GM23248 (cell line): ENCODE data around the gene RFTN1. TPM values are rescaled to one million over a fixed set of nuclear protein-coding genes. Genes with fewer than 3 reads are reported as not detected.
A peak's percentile ranks its signal among the peaks of the same experiment; 100 is the strongest.

Experiments
- DNase-seq: peaks from one replicate; pipeline ENCODE4 v3.0.0-alpha.2; 2015
- H2AFZ ChIP-seq: fragments of 200-600 bp; sonication (generic); 2 replicates; pipeline ENCODE4 v1.6.1; 2016; ENCODE audit warnings: antibody characterized with exemption
- H3F3A ChIP-seq: fragments of 200-600 bp; sonication (generic); 2 replicates; pipeline ENCODE4 v1.6.1; 2016; ENCODE audit warnings: mild to moderate bottlenecking, antibody characterized with exemption, mixed run types; ENCODE audit not compliant: insufficient read depth
- H3K27ac ChIP-seq: fragments of 200-600 bp; sonication (generic); 2 replicates; pipeline ENCODE4 v1.5.1; 2016; ENCODE audit warnings: mild to moderate bottlenecking
- H3K27me3 ChIP-seq: fragments of 200-600 bp; sonication (generic); replicated peaks from 2 replicates; pipeline ENCODE4 v1.6.1; 2016; ENCODE audit warnings: mild to moderate bottlenecking; ENCODE audit not compliant: insufficient read depth
- H3K36me3 ChIP-seq: fragments of 200-600 bp; sonication (generic); 2 replicates; pipeline ENCODE4 v1.6.1; 2016; ENCODE audit warnings: low read depth, mild to moderate bottlenecking
- H3K4me1 ChIP-seq: fragments of 200-600 bp; sonication (generic); 2 replicates; pipeline ENCODE4 v1.6.1; 2016; ENCODE audit warnings: mild to moderate bottlenecking; ENCODE audit not compliant: insufficient read depth
- H3K4me2 ChIP-seq: fragments of 200-600 bp; sonication (generic); one replicate; pipeline ENCODE4 v1.6.1; 2016; ENCODE audit warnings: mild to moderate bottlenecking; ENCODE audit not compliant: unreplicated experiment
- H3K4me3 ChIP-seq: fragments of 200-600 bp; sonication (generic); 2 replicates; pipeline ENCODE4 v1.5.1; 2016; ENCODE audit warnings: mild to moderate bottlenecking
- H3K79me2 ChIP-seq: fragments of 200-600 bp; sonication (generic); 2 replicates; pipeline ENCODE4 v1.6.1; 2016; ENCODE audit warnings: mild to moderate bottlenecking; ENCODE audit not compliant: insufficient read depth
- H3K9ac ChIP-seq: fragments of 200-600 bp; sonication (generic); 2 replicates; pipeline ENCODE4 v1.6.1; 2016; ENCODE audit warnings: mild to moderate bottlenecking
- H3K9me2 ChIP-seq: fragments of 200-600 bp; sonication (generic); 2 replicates; pipeline ENCODE4 v1.6.1; 2016; ENCODE audit warnings: mixed run types, mild to moderate bottlenecking, moderate library complexity; ENCODE audit not compliant: insufficient read depth
- H3K9me3 ChIP-seq: fragments of 200-600 bp; sonication (generic); one replicate; pipeline ENCODE4 v1.6.1; 2017; ENCODE audit warnings: low read depth
- H4K20me1 ChIP-seq: fragments of 200-600 bp; sonication (generic); 2 replicates; pipeline ENCODE4 v1.6.0; 2016; ENCODE audit not compliant: insufficient read depth
- EZH2 ChIP-seq: fragments of 200-600 bp; sonication (generic); IDR thresholded peaks from 2 replicates; pipeline ENCODE4 v1.6.1; 2018; ENCODE audit warnings: antibody characterized with exemption, mild to moderate bottlenecking; ENCODE audit not compliant: insufficient read depth, poor library complexity, severe bottlenecking
- EZH2phosphoT487 ChIP-seq: fragments of 200-600 bp; sonication (generic); IDR thresholded peaks from 2 replicates; pipeline ENCODE4 v1.6.1; 2018; ENCODE audit warnings: antibody characterized with exemption, moderate library complexity, mild to moderate bottlenecking, low read depth; ENCODE audit not compliant: insufficient read depth
- WGBS, 2 experiments: methylation state at CpG; one replicate each; pipeline ENCODE4 v1.1.6; 2015 to 2017; ENCODE audit warnings: low lambda C conversion rate in 2 of 2, low coverage in 1 of 2; ENCODE audit errors: missing lambda C conversion rate in 2 of 2; 5-methylcytosine and 5-hydroxymethylcytosine counted together
- in situ Hi-C: fragments of 300-500 bp; cut with MboI; formaldehyde crosslinking; loops from 2 replicates; pipeline ENCODE4 v1.15.0; 2020
- polyA plus RNA-seq: library from polyadenylated mRNA; unstranded; fragments of >200 nt; fragmentation: Nextera tagmentation; extraction: Ambion mirVana; gene quantifications from 2 replicates; pipeline ENCODE4 v1.2.1, GENCODE V29; 2016
- total RNA-seq: library from RNA; depleted of rRNA; stranded (reverse); fragments of >200 nt; shearing (Covaris generic); gene quantifications from 2 replicates; pipeline ENCODE4 v1.2.3, GENCODE V29; 2014; rRNA removed

Gene RFTN1
- total RNA-seq, result 62.3 and 77.7 TPM in 2 replicates
- 42.9 and 43.1 TPM in 2 replicates for polyA plus RNA-seq

GRCh38 chr3:16513141-16514020, at the start of gene RFTN1:
Gene RFTN1, minus strand, starts transcription at chr3:16513699. Its CDS starts 19,830 bp downstream, at chr3:16493869.
- Histone ChIP-seq H3F3A (peaks cover 27% of the 10 kb centered on the region), H3K36me3 (no peaks in the 10 kb centered on the region), H3K27me3 (no peaks in the 10 kb centered on the region), H2AFZ (peak within 1 kb of the TSS; percentile 92), H3K4me3 (peak within 1 kb of the TSS; percentile 88), H3K9me2 (no peaks in the 10 kb centered on the region), H3K9me3 (no peaks in the 10 kb centered on the region), H3K4me1 (peaks cover 26% of the 10 kb centered on the region), H3K79me2 (peaks cover 38% of the 10 kb centered on the region), H3K9ac (peak within 1 kb of the TSS; percentile 76), H3K27ac (peak within 1 kb of the TSS; percentile 74), H4K20me1 (no peaks in the 10 kb centered on the region; the same call in 1 of the 2 replicates), H3K4me2 (peak within 1 kb of the TSS; percentile 91)
- no peak for TF ChIP-seq EZH2phosphoT487
- TF ChIP-seq EZH2, result no peak
- peak; percentile 87 for DNase-seq
- WGBS, 2 experiments, result 1% methylated on average over 47 to 81 of the region's 92 CpGs
- in situ Hi-C loops, result loop anchor here (10.0 kb wide), 1 partner anchor 209 kb away; no protein-coding TSS in a partner anchor

- Histone ChIP-seq H3K9me3 (peaks cover 10% of the 10 kb centered on the region), H3K36me3 (no peaks in the 10 kb centered on the region), H3K79me2 (no peaks in the 10 kb centered on the region), H3K4me2 (no peak overlapping the region), H3K27ac (no peak overlapping the region), H3K9me2 (no peaks in the 10 kb centered on the region), H3F3A (no peaks in the 10 kb centered on the region), H4K20me1 (no peaks in the 10 kb centered on the region; the same call in 1 of the 2 replicates), H2AFZ (no peak overlapping the region), H3K27me3 (no peaks in the 10 kb centered on the region), H3K4me1 (no peaks in the 10 kb centered on the region), H3K9ac (no peak overlapping the region), H3K4me3 (no peak overlapping the region)
- 74 to 83% methylated on average over 5 of the region's 5 CpGs for WGBS, 2 experiments
- no peak for TF ChIP-seq EZH2phosphoT487
- no peak for TF ChIP-seq EZH2
- no peak for DNase-seq
- in situ Hi-C loops, result loop anchor here (10.0 kb wide), 1 partner anchor 265 kb away; no protein-coding TSS in a partner anchor
Measured at GRCh38 chr3:16559653-16560365, 46.3 kb upstream of the RFTN1 start.

GRCh38 chr3:16554126-16554525, 40.6 kb upstream of the RFTN1 start:
- Histone ChIP-seq H2AFZ (no peak overlapping the region), H3K36me3 (no peaks in the 10 kb centered on the region), H3K9me2 (no peaks in the 10 kb centered on the region), H3K4me2 (no peak overlapping the region), H4K20me1 (no peaks in the 10 kb centered on the region), H3K9ac (no peak overlapping the region), H3K9me3 (no peaks in the 10 kb centered on the region), H3K4me1 (peaks cover 14% of the 10 kb centered on the region), H3F3A (0 out of 2 replicates have a peak, but pooled peaks cover under 1% of the 10 kb centered on the region), H3K79me2 (no peaks in the 10 kb centered on the region), H3K27me3 (no peaks in the 10 kb centered on the region), H3K4me3 (no peak overlapping the region), H3K27ac (no peak overlapping the region)
- no peak for TF ChIP-seq EZH2
- no peak for TF ChIP-seq EZH2phosphoT487
- 71 to 77% methylated on average over 4 of the region's 4 CpGs for WGBS, 2 experiments
- in situ Hi-C loops, result loop anchor here (10.0 kb wide), 1 partner anchor 259 kb away; no protein-coding TSS in a partner anchor
- DNase-seq, result no peak

- H3K27me3 ChIP-seq, result no peaks in the 10 kb centered on the region
- DNase-seq, result no peak
- H3K9me2 ChIP-seq, result no peaks in the 10 kb centered on the region
- peaks cover 10% of the 10 kb centered on the region for H3F3A ChIP-seq
- 67 to 72% methylated on average over 3 of the region's 3 CpGs for WGBS, 2 experiments
- H3K4me2 ChIP-seq, result no peak overlapping the region
- no peak overlapping the region for H3K9ac ChIP-seq
- TF ChIP-seq EZH2phosphoT487 (no peak), EZH2 (no peak)
- no peaks in the 10 kb centered on the region for H3K79me2 ChIP-seq
- in situ Hi-C loops, result loop anchor here (10.0 kb wide), 1 partner anchor 258 kb away; no protein-coding TSS in a partner anchor
- H3K9me3 ChIP-seq, result no peaks in the 10 kb centered on the region
- H3K36me3 ChIP-seq, result no peaks in the 10 kb centered on the region
- peaks cover 14% of the 10 kb centered on the region for H3K4me1 ChIP-seq
- H4K20me1 ChIP-seq, result no peaks in the 10 kb centered on the region
- H3K4me3 ChIP-seq, result no peak overlapping the region
- H2AFZ ChIP-seq, result no peak overlapping the region
- no peak overlapping the region for H3K27ac ChIP-seq
Measured at GRCh38 chr3:16552757-16553156, 39.3 kb upstream of the RFTN1 start.
